Lower leg skin (tissue), 4 donors: ENCODE measurements around the gene DYNC2H1. TPM values are rescaled to one million over a fixed set of nuclear protein-coding genes. Genes with fewer than 3 reads are reported as not detected.

Experiments used
- DNase-seq, 2 donors: peaks; one replicate each; pipeline ENCODE4 v3.0.0-alpha.2; 2019; ENCODE audit warnings: low spot score in 2 of 2
- H3K4me3 ChIP-seq: fragments of 200-600 bp; sonication (generic); 2 replicates; pipeline ENCODE4 v1.5.1; 2017; ENCODE audit warnings: mild to moderate bottlenecking, low read depth; ENCODE audit not compliant: poor library complexity, severe bottlenecking
- POLR2A ChIP-seq, 2 donors: fragments of 450-650 bp; IDR thresholded peaks; one replicate each; pipeline ENCODE4 v1.6.1; 2016 to 2017; ENCODE audit warnings: antibody characterized with exemption in 2 of 2, mild to moderate bottlenecking in 1 of 2, moderate library complexity in 1 of 2
- WGBS, 2 donors: methylation state at CpG; one replicate each; pipeline ENCODE4 v1.1.5; 2018; 5-methylcytosine and 5-hydroxymethylcytosine counted together
- intact Hi-C: fragments of 100-400 bp; cut with DNase I; formaldehyde crosslinking; loops from one replicate; pipeline ENCODE4 v1.15.0; 2023; ENCODE audit warnings: low total_unique reads
- total RNA-seq, 4 donors: library from RNA; depleted of rRNA; stranded (reverse); fragments of >200 nt; gene quantifications; one replicate each; pipeline ENCODE4 v1.1.0, GENCODE V29; 2016
- TF ChIP-seq, protein P1 (sequence below), 3 donors: fragments of 450-650 bp; IDR thresholded peaks; one replicate each; pipeline ENCODE4 v1.5.1; 2016; ENCODE audit warnings: antibody characterized with exemption in 3 of 3, mild to moderate bottlenecking in 3 of 3, moderate library complexity in 2 of 3

The DYNC2H1 gene
- total RNA-seq, 4 donors from 2014 or later: 8.9 to 25.8 (median 13.8) TPM

DNA sequence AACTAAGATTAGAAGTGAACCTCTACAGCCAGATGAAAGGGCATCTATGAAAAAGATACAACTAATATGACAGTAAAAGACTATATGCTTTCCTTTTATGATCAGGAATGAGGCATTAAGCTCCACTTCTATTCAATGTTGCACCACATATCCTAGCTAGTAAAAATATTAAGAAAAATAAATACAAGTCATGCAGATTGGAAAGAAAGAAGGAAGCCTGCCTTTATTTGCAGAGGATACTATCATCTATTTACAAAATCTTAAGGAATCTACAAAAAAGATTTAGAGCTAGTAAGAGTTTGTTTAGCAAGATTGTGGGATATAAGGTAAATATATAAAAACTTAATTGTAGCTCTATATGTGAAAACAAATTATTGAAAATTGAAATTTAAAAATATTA, 308.8 kb downstream of the DYNC2H1 start:
- no peak overlapping the region for H3K4me3 ChIP-seq
- DNase-seq: no peak
- intact Hi-C loops: no loop called here
- TF ChIP-seq, protein P1, sequence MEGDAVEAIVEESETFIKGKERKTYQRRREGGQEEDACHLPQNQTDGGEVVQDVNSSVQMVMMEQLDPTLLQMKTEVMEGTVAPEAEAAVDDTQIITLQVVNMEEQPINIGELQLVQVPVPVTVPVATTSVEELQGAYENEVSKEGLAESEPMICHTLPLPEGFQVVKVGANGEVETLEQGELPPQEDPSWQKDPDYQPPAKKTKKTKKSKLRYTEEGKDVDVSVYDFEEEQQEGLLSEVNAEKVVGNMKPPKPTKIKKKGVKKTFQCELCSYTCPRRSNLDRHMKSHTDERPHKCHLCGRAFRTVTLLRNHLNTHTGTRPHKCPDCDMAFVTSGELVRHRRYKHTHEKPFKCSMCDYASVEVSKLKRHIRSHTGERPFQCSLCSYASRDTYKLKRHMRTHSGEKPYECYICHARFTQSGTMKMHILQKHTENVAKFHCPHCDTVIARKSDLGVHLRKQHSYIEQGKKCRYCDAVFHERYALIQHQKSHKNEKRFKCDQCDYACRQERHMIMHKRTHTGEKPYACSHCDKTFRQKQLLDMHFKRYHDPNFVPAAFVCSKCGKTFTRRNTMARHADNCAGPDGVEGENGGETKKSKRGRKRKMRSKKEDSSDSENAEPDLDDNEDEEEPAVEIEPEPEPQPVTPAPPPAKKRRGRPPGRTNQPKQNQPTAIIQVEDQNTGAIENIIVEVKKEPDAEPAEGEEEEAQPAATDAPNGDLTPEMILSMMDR (IDR thresholded peaks at IDR 0.05): no peak
- no peak for TF ChIP-seq POLR2A (IDR thresholded peaks at IDR 0.05)

- no peak for DNase-seq
- 91 to 92% methylated on average over 2 of the region's 2 CpGs for WGBS, 2 donors
- H3K4me3 ChIP-seq: no peak overlapping the region
- TF ChIP-seq POLR2A (IDR thresholded peaks at IDR 0.05): no peak
- TF ChIP-seq, protein P1 (IDR thresholded peaks at IDR 0.05): no peak
- intact Hi-C loops: no loop called here
Measured at GRCh38 chr11:103420593-103420992, 311.4 kb downstream of the DYNC2H1 start.

DNA sequence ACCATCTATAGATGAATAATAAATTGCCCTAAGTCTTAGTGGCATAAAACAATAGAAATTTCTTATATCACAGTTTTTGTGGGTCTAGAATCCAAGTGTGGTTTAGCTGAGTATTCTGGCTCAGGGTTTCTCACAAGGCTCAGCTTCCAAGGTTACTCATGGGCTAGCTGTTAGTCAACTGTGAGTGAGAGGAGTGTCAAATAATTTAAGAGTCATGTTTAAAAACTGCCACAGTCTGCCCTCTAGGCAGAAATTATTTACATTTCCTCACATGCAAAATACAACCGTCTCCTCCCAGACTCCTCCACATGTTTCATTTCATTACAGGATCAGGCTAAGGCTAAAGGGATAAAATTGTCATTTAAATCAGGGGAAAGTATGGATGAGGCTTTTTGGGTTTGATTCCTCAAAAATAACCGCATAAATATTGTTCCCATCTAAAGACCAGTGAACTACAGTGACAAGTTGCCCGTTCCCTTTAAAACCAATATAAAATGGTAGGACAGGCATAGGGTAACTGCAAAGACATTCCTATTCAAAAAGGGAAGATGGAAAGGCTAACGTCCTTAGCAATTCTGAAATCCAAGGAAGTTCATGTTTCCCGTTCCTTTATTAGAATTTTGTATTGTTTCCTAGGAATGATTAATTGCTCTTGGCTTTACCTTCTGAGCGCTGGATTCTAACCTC, 324.3 kb downstream of the DYNC2H1 start:
- H3K4me3 ChIP-seq: no peak overlapping the region
- intact Hi-C loops: no loop called here
- TF ChIP-seq, protein P1 (IDR thresholded peaks at IDR 0.05): no peak
- TF ChIP-seq POLR2A (IDR thresholded peaks at IDR 0.05): no peak
- WGBS, 2 donors: 43 to 46% methylated on average over 6 of the region's 6 CpGs
- DNase-seq: no peak

DNA sequence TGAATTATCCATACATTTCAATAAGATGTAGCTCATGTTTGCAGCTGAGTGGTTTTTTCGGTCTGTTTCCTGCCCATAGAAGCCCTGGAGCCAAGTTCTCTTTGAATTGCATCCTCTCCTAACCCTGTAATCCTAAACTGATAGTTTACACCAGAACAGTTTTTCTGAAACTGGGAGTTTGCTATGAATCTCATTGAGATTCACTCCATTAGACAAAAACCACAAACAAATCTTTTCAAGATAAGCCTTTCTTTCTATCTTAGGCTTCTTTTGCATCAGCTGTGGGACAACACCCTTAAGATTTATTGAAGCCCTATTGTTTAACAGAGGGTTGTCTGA, 324.8 kb downstream of the DYNC2H1 start:
- no peak for DNase-seq
- TF ChIP-seq, protein P1 (IDR thresholded peaks at IDR 0.05): no peak
- no peak for TF ChIP-seq POLR2A (IDR thresholded peaks at IDR 0.05)
- 20 to 25% methylated on average over 1 of the region's 1 CpG for WGBS, 2 donors
- no peak overlapping the region for H3K4me3 ChIP-seq
- intact Hi-C loops: no loop called here

DNA sequence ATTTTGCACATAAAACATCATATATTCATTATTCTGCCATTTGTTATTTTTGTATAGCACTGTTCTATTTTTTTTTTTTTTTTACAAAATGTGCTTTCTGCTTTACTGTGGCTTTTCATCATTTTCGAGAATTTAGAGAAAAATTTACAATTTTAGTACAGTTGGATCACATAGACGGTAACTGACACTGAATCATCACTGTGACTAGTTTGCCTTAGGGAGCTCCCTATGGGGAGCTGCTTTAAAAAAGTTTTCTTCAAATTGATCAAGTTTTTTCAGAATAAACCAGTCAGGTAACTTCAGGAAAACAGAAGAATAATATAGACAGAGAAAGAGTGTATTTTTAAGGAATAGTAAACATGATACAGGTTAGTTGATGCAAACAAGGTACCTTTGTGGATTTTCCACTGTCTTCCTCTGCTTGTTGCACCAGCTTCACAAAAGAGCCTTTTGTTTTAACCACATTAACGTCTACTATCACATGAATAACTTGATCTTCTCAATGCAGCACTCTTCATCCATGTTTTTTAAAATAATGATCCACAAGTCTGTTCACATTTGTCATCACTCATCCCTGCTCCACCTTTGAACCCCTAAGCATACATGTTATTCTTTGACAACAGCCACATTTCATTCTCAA, 327.0 kb downstream of the DYNC2H1 start:
- no peak for DNase-seq
- WGBS, 2 donors: 78% methylated on average over 3 of the region's 3 CpGs

More for the DNA sequence above, 327.0 kb downstream of the DYNC2H1 start:
- H3K4me3 ChIP-seq: no peak overlapping the region
- TF ChIP-seq POLR2A (IDR thresholded peaks at IDR 0.05): no peak
- TF ChIP-seq, protein P1 (IDR thresholded peaks at IDR 0.05): no peak
- intact Hi-C loops: no loop called here
